ENCODE results near the gene CFAP100.

- TF ChIP-seq CTCF (IDR thresholded peaks at IDR 0.05), result no peak
- TF ChIP-seq POLR2A (IDR thresholded peaks at IDR 0.05), result no peak
Measured at GRCh38 chr3:126480206-126480605, 85.5 kb downstream of the CFAP100 start.

Data from esophagus squamous epithelium (tissue), 4 donors.